Adrenal gland (tissue), 5 donors: ENCODE data around the gene PIK3IP1.

Experiments used
- CTCF ChIP-seq, 6 experiments: fragments of 450-650 bp in 4 of 6; fragments of 200-600 bp in 2 of 6; sonication (generic) in 1 of 6; IDR thresholded peaks; 1 replicate in 5 of 6; 2 replicates in 1 of 6; pipeline versions ENCODE4 v1.5.1 to v1.8.0; 2016 to 2021; ENCODE audit warnings: antibody characterized with exemption in 6 of 6, mild to moderate bottlenecking in 2 of 6, moderate library complexity in 1 of 6
- POLR2A ChIP-seq, 2 donors: fragments of 450-650 bp; IDR thresholded peaks; one replicate each; pipeline ENCODE4 v1.6.1; 2017; ENCODE audit warnings: antibody characterized with exemption in 2 of 2, mild to moderate bottlenecking in 2 of 2, moderate library complexity in 1 of 2
- donor health status: DM: no; HTN: no; CAD: no.

- TF ChIP-seq CTCF (IDR thresholded peaks at IDR 0.05) (no peak), POLR2A (IDR thresholded peaks at IDR 0.05) (no peak)
These were observed 41.4 kb upstream of the PIK3IP1 start for GRCh38 chr22:31333641-31334040.
